ENCODE data around the gene EPHX1.

EPHX1 gene

GRCh38 chr1:225866061-225866837, 56.3 kb downstream of the EPHX1 start:
- peak; percentile 56 for DNase-seq

DNA sequence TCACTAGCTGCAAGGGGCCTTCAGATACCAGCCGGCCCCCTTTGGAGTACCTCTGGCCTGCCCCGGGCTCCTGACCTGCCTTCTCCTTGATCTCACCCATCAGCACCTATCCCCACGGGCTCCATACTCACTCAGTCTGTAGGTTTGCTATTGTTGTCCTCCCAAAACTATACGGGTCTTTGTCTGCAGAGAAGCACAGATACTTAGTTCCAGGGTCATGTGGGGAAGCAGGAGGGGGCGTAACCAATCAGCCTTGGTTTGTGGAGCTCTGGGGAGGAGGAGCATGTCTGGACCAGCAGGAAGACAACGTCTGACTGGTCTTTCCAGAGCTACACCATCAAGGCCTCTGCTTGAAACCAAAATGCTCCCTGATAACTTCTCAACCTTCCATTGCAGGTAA, 57.1 kb downstream of the EPHX1 start:
- no peak for DNase-seq

DNA sequence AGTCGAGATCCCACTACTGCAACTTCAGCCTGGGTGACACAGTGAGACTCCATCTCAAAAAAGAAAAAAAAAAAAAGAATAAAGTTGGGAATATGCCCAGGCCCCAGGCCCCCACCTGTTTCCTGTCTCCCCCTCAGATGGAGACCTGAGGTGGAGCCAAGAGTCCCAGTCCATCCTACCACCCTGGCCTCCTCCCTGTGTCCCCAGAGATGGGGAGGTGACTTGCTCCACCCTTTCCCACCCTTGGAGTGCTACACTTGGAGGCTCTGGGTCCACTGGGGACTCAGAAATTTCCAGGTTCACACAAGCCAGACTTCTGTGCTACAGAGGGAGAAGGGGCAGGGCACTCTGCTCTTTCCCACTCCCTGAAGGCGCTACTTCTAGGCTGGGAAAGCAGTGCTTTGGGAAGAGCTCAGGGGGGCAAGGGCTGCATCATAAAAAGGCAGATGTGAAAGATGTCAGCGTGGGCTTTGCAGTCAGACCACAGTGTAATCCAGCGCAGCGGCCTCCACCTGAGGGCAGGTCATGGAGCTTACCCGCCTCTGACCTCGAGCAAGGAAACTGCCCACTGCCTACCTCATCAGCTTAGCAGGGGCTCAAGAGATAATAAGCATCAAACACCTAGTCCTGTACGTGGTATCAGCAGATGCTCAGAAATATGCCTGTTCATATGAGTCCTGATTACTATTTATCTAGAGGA, 58.9 kb downstream of the EPHX1 start:
- no peak for DNase-seq

- no peak for DNase-seq
Measured at GRCh38 chr1:225870911-225871310, 61.0 kb downstream of the EPHX1 start.

DNA sequence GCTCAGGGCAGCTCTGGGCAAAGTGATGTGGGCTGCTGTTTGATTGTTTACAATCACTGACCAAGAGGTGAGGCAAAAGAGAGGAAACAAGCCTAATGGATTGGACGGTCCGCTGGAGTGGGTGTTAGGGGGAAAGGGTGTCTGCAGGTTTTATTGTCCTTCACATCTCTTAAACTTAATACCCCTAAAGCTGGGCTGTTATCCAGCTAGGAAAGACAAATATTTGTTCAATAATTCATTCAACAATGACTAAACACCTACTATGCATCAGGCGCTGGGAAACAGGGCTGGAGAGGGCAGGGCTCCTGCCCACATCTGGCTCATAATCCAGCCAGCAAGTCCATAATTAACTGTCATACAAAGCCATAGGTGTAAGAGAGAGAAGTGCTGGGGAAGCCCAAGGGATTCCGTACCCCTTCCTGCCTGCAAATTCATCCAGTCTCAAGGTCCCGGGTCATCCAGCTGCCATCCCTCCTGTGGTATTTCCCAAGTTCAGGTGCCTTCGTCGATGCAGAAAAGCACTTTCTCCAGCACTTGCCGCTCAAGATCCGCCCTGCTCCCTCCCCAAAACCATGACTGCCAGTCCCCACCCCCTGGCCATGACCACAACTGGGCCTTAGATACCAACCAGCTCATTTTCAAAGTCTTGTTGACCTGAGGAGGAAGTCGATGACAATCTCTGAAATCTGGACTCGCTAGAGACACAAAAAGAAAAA, 61.6 kb downstream of the EPHX1 start:
- DNase-seq, result no peak

GRCh38 chr1:225872075-225872430, 62.1 kb downstream of the EPHX1 start:
- no peak for DNase-seq

DNA sequence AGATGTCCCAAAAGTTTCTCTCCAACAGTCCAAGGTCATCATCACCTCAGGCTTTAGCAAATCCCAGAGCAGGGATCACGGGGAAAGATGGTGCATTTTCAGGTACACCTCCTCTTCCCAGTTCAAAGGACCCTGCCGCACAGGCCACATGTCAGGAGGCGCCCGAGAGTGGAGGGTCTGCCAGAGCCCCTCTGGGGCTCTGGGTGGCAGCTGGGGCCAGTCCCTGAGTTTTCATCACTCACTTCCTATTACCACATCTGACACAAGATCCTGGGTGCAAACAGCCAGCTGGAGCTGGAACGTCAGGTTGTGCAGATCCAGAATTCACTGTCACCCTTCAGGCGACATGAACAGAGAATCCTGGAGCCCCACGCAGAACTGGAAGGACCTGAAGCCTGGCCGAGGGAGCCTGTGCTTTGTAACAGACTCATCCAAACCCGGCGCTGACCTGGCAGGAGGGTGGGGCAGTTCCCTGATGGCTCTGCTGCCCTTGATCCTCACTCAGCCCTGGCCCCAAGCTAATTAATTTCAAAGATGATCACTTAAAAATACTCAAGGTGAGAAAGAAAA, 63.4 kb downstream of the EPHX1 start:
- no peak for DNase-seq

DNA sequence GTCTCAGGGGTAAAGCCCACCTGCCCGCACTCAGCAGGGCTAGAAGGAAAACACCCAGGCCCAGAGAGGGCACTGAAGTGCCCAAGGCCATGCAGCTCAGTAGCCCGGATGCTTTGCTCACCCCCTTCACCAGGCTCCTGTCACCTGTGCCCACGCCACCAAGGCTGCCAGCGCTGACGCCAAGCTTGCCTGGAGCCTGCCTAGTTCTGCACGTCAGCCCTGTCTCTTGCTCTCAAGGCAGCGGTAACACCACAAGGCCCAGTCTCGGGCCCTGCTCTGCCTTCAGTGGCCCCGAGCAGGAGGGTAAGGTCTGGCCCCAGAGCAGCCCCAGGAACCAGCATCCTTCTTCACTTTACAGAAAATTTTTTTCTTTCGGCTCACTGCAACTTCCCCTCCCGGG, 64.5 kb downstream of the EPHX1 start:
- no peak for DNase-seq

DNA sequence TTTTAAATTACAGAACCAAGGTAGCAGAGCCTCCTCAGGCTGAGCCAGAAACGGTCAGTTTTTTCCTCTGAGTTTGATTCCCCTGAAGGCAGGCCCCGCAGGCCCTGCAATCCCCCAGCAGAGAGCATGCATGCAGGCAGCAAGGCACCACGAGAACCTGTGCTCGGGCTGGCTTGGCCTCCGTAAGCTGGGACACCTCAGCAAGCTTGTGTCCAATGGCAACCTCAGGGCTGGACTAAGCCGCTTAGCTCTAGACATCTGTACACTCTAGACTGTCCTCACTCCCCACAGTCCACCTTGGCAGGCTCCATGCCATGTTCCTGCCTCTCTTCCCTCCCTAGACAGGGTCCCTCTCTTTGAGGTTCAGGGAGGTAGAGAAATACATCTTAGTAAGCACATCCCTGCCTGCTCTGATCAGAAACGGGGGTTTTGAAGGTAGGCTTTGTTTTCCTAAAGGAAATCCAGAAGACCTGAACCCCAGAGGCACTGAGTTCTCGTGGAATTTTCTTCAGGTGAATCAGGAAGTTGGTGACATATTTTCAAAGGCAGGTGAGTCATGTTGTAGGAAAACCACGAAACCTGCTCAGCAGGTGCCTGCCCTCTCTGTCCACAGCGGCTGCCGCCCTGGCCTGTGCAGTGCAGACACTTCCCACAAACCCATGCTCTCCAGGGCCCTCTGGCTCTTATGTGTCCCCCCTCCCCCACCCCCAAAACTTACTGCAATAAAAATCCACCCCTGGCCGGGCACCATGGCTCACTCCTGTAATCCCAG, 65.3 kb downstream of the EPHX1 start:
- no peak for DNase-seq

DNA sequence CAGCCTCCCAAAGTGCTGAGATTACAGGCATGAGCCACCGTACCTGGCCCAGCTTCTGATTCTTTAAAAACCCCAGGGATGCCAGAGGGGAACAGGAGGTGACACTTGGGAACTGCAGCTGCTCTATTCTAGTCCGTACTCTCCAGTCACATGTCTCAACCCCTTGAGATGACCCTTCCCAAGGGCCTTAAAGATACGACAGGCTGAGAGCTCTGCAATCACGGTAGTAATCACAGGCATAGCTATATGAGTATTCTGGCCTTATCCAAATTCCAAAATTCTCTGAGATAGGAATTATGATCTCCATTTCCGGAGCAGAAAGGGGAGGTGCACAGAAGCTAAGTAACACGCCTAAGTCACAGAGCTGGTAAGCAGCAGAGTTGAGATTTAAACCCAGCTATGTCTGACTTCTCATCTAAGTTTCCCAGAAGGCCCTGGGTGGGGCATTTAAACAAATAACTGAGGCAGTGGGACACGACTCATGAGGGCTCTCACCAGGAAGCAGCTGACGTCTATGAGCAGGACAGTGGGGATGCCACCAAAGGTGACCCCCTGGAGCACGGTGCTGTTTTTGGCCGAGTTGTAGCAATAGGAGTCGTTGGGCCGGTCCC, 67.1 kb downstream of the EPHX1 start:
- DNase-seq, result no peak

- DNase-seq, result no peak
Measured at GRCh38 chr1:225877580-225877979, 67.7 kb downstream of the EPHX1 start.

- no peak for DNase-seq
Measured at GRCh38 chr1:225878282-225878681, 68.4 kb downstream of the EPHX1 start.

DNA sequence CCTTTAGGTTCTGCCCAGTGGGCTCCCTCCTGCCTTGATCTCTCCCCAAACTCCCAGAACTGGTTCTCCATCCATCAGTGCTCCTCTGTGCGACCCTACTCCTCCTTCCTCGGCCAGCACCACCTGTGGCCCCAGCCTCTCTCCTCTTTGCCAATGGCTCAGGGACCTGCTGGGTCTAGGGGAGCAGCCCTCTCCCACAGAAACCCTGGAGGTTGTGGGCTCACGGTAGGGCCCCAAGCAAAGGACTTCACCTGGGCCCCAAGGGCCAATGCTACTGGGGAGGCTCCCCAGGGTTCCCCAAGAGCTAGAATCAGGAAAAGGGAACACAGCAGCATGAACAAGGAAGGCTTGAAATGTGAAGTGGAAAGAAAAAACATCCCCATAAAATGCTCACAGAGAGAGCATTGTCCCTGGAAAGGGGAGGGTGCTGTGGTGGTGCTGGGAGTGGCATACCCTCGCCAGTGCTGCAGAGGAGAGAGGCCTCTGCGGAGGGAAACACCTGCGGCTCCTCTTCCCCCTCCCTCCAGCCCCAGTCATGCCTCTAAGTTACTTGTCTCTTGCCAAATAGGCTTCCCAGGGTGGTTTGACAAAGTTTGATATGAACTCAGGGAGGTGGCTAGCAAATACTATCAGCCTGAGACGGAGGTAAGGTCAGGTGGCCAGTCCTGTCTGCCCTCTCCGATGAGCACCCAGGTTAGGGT, 69.7 kb downstream of the EPHX1 start:
- peak; percentile 77 for DNase-seq

DNA sequence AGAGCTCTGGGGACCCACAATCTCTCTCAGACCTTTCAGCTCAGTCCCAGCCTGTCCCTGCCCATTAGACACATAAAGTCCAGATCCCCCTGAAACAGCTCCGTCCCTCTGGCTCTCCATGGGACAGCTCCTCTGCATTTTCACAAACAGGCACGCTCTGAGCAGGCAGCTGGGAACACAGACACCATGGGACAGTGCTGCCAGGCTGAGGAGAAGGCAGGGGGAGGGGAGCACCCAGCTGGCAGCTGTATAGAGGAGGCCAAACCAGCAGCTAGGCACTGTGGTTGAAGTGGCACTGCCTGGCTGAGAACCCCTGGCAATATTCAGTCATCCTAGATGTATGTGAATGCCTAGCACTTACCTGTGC, 70.3 kb downstream of the EPHX1 start:
- no peak for DNase-seq

- no peak for DNase-seq
Measured at GRCh38 chr1:225880636-225881035, 70.7 kb downstream of the EPHX1 start.

GRCh38 chr1:225881081-225881958, 71.4 kb downstream of the EPHX1 start:
- no peak for DNase-seq

DNA sequence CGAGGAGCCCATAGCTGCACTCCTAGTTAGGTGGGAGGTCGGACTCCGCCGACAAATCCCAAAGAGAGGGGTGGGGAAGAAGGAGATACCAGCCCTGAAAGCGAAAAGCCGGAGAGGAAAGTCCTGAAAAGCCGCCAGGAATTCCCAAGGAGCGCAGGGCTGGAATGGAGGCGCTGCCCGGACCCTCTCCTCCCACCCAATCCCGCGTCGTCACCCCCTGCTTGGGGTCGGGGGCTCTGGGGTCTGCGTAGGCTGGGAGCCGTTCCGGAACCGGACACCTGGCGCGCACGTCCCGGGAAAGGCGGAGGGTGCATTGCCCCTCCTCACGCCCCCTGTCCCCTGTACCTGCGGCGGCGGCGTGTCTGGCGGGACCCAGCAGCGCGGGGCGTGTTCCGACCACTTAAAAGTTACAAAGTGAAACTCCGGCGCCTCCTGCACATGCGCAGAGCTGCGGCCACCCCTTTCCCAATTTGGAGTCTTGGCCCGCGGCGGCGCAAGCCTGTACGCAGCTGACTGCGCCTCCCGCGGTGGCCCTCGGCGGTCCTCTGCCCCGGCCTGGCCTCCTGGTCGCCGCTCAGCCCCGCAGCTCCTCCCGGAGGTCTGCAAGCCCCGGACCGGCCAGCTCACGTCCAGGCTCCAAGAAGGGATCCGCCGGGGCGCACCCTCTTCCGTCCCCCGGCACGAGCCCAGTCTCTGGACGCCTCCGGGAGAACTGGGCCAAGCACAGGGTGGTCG, 72.2 kb downstream of the EPHX1 start, which contains the start of gene TMEM63A:
TSS of gene TMEM63A (minus strand) at position 422 of the 735 bp plus-strand sequence. CDS start 4,800 bp downstream, outside the sequence.
- peak; percentile 75 for DNase-seq

DNA sequence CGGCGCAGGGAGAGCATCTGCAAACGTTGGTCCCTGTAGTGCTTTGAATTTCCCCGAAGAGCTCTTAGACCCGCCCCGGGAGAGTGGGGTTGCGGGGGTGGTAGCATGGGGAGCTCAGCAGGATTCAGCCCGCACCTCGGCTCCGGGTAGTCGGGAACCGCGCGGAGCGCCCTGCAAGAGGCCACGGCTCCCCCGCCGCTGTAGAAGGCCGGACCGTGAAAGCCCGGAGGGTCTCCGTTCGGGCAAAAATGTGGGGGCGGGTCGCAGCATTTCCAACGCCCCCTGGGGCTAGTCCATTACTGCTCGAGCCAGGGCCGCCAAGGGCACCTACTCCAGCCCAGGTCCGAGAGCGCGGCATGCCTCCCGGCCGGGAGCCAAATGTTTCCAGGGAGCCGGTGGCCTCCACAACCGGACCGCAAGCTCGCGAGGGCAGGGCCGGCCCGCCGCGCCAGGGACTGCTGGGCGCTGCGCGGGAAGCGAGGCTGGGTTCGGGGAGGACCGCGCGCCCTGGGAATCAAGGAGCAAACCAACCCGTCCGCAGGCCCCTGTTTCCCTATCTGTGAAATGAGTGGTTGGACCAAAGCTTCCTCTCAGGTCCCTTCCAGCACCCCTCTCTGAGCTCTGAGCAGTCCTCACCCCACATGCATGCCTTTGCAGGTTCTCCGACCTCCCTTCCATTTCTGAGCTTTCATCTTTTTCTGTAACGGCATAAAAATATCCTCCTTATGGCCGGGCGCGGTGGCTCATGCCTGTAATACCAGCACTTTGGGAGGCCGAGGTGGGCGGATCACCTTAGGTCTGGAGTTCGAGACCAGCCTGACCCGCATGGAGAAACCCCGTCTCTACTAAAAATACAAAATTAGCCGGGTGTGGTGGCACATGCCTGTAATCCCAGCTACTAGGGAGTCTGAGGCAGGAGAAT, 73.0 kb downstream of the EPHX1 start:
- no peak for DNase-seq

All from GF-D8 (cell line).